ENCODE results near the gene SCML2.

Gene SCML2

DNA sequence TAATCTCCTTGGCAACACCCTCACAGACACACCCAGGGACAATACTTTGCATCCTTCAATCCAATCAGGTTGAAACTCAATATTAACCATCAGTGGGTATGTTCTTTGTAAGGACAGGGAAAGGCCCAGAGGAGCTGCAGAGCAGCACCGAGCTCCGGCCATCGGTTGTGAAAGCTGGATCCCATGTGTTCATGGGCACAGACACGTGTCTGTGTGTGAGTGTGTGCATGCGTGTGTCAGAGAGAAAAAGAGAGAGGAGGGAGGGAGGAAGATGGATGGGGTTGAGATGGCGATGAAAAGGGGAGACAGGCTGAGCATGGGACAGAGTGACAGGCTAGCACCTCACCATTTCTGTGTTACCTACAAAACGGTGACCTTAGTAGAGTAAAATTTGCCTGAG lies 127.0 kb downstream of the SCML2 start:
- TF ChIP-seq CTCF (IDR thresholded peaks at IDR 0.05; ENCODE audit: borderline replicate concordance, control extremely low read depth, extremely low read depth, insufficient read depth, missing control alignments) = no peak
- DNase-seq (ENCODE audit: low spot score) = no peak
- in situ Hi-C loops (cut with MboI; ENCODE audit: low sequenced_read_pairs, unreplicated experiment) = no loop called here

- no peak for DNase-seq (ENCODE audit: low spot score)
- in situ Hi-C loops (cut with MboI; ENCODE audit: low sequenced_read_pairs, unreplicated experiment) = no loop called here
- no peak for TF ChIP-seq CTCF (IDR thresholded peaks at IDR 0.05; ENCODE audit: borderline replicate concordance, control extremely low read depth, extremely low read depth, insufficient read depth, missing control alignments)
These were observed 133.7 kb downstream of the SCML2 start, which contains the start of gene BEND2 for GRCh38 chrX:18220786-18221185. TSS of gene BEND2 (minus strand) at chrX:18220886. CDS start at chrX:18220750, 136 bp downstream.

DNA sequence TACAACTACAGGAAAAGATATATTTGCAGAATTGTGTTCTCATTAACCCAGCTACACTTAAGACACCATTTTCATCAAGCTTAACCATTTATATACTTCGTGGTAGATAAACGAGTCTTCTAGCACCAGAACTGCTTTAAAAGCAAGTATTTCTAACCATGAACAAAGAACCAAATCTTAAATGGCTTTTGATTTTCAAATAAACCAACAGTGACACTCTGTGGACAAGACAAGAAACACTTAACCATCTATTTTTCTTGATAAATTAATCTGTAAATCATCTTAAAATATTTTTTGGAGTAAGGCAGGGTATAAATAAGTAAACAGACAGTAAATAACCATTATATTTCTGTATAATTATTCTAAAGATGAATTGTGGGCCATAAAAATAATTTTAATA lies 144.0 kb downstream of the SCML2 start:
- in situ Hi-C loops (cut with MboI; ENCODE audit: low sequenced_read_pairs, unreplicated experiment) = no loop called here
- no peak for DNase-seq (ENCODE audit: low spot score)

DNA sequence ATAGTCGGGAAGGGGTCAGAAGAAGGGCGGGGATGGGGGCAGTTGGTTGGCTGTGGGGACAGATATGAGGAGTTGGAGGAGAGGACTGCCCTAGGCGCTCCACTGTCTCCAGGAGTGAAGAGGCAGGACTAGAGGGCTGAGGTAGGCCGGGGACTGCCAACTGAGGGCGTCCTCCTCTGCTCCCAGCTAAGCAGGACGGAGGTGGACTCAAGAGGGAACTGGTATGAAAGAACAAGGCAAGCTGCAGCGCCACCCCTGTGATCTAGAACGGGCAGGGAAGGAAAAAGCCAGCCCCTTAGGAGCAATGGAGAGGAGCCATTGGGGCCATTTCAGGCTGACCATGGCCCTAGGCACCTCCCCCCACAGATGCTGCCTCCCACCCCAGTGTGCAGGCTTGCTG lies 147.8 kb downstream of the SCML2 start:
- no peak for DNase-seq (ENCODE audit: low spot score)
- in situ Hi-C loops (cut with MboI; ENCODE audit: low sequenced_read_pairs, unreplicated experiment) = no loop called here
- TF ChIP-seq CTCF (IDR thresholded peaks at IDR 0.05; ENCODE audit: borderline replicate concordance, control extremely low read depth, extremely low read depth, insufficient read depth, missing control alignments) = no peak

More for the DNA sequence above, 144.0 kb downstream of the SCML2 start:
- no peak for TF ChIP-seq CTCF (IDR thresholded peaks at IDR 0.05; ENCODE audit: borderline replicate concordance, control extremely low read depth, extremely low read depth, insufficient read depth, missing control alignments)

DNA sequence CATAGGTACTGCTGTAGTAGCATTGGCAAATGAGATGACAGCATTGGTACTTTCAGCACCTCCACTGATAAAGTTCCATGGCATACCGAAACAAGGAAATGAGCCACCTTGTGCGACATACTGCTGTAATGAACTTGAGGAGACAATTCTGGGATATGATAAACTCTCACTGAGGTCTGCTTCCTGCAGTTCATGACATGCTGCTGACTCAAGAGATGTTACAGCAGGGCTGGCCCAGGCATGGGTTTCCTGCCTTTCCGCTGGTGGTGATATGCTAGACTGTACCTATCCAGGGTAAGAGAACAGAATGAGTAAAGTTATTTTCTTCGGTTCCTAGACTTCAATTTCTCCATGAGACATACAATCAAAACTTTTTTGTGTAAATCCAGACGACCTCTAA lies 150.9 kb downstream of the SCML2 start:
- TF ChIP-seq CTCF (IDR thresholded peaks at IDR 0.05; ENCODE audit: borderline replicate concordance, control extremely low read depth, extremely low read depth, insufficient read depth, missing control alignments) = no peak
- in situ Hi-C loops (cut with MboI; ENCODE audit: low sequenced_read_pairs, unreplicated experiment) = no loop called here
- DNase-seq (ENCODE audit: low spot score) = no peak

DNA sequence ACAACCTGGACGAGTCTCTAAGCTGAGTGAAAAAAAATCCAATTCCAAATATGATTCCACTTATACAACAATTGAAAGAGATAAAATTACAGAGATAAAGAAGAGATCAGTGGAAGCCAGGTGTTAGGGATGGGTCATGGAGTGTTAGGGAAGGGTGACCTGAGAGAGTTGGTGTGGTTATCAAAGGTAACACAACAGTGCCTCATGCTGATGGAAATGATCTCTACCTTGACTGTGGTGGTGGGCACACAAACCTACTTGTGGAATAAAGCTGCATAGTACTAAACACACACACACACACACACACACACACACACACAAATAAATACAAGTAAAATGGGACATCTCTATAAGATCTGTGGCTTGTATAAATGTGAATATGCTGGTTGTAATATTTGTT lies 159.8 kb downstream of the SCML2 start:
- no peak for DNase-seq (ENCODE audit: low spot score)
- TF ChIP-seq CTCF (IDR thresholded peaks at IDR 0.05; ENCODE audit: borderline replicate concordance, control extremely low read depth, extremely low read depth, insufficient read depth, missing control alignments) = no peak
- in situ Hi-C loops (cut with MboI; ENCODE audit: low sequenced_read_pairs, unreplicated experiment) = no loop called here

All from GM13976 (cell line).